Measurements from ENCODE around the gene MYT1. TPM values are rescaled to one million over a fixed set of nuclear protein-coding genes. Genes with fewer than 3 reads are reported as not detected.

MYT1 gene
- total and polyA plus RNA-seq, 2 of the 8 experiments (the other 6 are each of a cell fraction or from before 2014, with no cell fraction given): 0.63 to 2.0 TPM

- TF ChIP-seq EZH2 (IDR thresholded peaks at IDR 0.05; ENCODE audit: low read depth, low read length, severe bottlenecking): no peak
- TF ChIP-seq, protein P1, sequence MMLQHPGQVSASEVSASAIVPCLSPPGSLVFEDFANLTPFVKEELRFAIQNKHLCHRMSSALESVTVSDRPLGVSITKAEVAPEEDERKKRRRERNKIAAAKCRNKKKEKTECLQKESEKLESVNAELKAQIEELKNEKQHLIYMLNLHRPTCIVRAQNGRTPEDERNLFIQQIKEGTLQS (IDR thresholded peaks at IDR 0.05; ENCODE audit: insufficient read depth, low read depth, low read length): no peak
Observed at GRCh38 chr20:64191002-64191401, 26.8 kb downstream of the MYT1 start (continued).

Measured in H1 (cell line).